HepG2 (cell line): ENCODE data around the gene ZFP36L2. TPM values are rescaled to one million over a fixed set of nuclear protein-coding genes. Genes with fewer than 3 reads are reported as not detected.

Experiments
- CHCHD3 ChIP-seq: sonication (generic); formaldehyde crosslinking; IDR thresholded peaks from 2 replicates; pipeline ENCODE4 v1.8.0; 2022; ENCODE audit warnings: mild to moderate bottlenecking, missing genetic modification reagents, moderate library complexity
- GTF3A ChIP-seq: sonication (generic); formaldehyde crosslinking; conservative IDR thresholded peaks from 2 replicates; pipeline ENCODE4 v1.4.0; 2020; ENCODE audit warnings: mild to moderate bottlenecking, missing genetic modification reagents
- KDM3A ChIP-seq: IDR thresholded peaks from 2 replicates; pipeline ENCODE4 v1.6.1; 2018; ENCODE audit warnings: low read depth, missing compliant biosample characterization
- MIER3 ChIP-seq: IDR thresholded peaks from 2 replicates; pipeline ENCODE4 v1.6.1; 2016; ENCODE audit warnings: missing compliant biosample characterization, borderline replicate concordance
- MTF1 ChIP-seq: sonication (generic); formaldehyde crosslinking; IDR thresholded peaks from 2 replicates; pipeline ENCODE4 v1.5.0; 2020; ENCODE audit warnings: missing genetic modification reagents
- NR2C2 ChIP-seq: sonication (generic); formaldehyde crosslinking; IDR thresholded peaks from 2 replicates; pipeline ENCODE4 v1.4.0; 2020; ENCODE audit warnings: missing genetic modification reagents, mild to moderate bottlenecking, moderate library complexity, borderline replicate concordance
- RARG ChIP-seq: sonication (generic); formaldehyde crosslinking; IDR thresholded peaks from 2 replicates; pipeline ENCODE4 v1.4.0; 2020; ENCODE audit warnings: low read depth, mild to moderate bottlenecking, missing genetic modification reagents
- SUZ12 ChIP-seq: fragments of 150-350 bp; IDR thresholded peaks from 2 replicates; pipeline ENCODE4 v1.6.1; 2014; ENCODE audit warnings: low read depth, low read length
- ZBTB20 ChIP-seq: sonication (generic); formaldehyde crosslinking; IDR thresholded peaks from 2 replicates; pipeline ENCODE4 v1.8.1; 2023; ENCODE audit warnings: missing genetic modification reagents, low read depth, mild to moderate bottlenecking, borderline replicate concordance
- ZC3H13 ChIP-seq: sonication (generic); formaldehyde crosslinking; IDR thresholded peaks from 2 replicates; pipeline ENCODE4 v1.8.1; 2023; ENCODE audit warnings: mild to moderate bottlenecking, missing genetic modification reagents, moderate library complexity
- ZNF24 ChIP-seq: fragments of 450-650 bp; IDR thresholded peaks from 2 replicates; pipeline ENCODE4 v1.6.1; 2017; ENCODE audit warnings: antibody characterized with exemption, mild to moderate bottlenecking
- ZNF496 ChIP-seq: sonication (generic); formaldehyde crosslinking; IDR thresholded peaks from 2 replicates; pipeline ENCODE4 v1.8.1; 2023; ENCODE audit warnings: mild to moderate bottlenecking, moderate library complexity, missing genetic modification reagents; ENCODE audit not compliant: insufficient replicate concordance
- ZNF550 ChIP-seq: sonication (generic); formaldehyde crosslinking; IDR thresholded peaks from 2 replicates; pipeline ENCODE4 v1.4.0; 2020; ENCODE audit warnings: mild to moderate bottlenecking, missing genetic modification reagents, borderline replicate concordance
- ZNF577 ChIP-seq: sonication (generic); formaldehyde crosslinking; IDR thresholded peaks from 2 replicates; pipeline ENCODE4 v1.4.0; 2020; ENCODE audit warnings: mild to moderate bottlenecking, low read depth, missing genetic modification reagents, borderline replicate concordance
- ZNF672 ChIP-seq: sonication (generic); formaldehyde crosslinking; IDR thresholded peaks from 2 replicates; pipeline ENCODE4 v1.8.1; 2022; ENCODE audit warnings: missing genetic modification reagents
- ZNF746 ChIP-seq: sonication (generic); formaldehyde crosslinking; IDR thresholded peaks from 2 replicates; pipeline ENCODE4 v1.8.0; 2022; ENCODE audit warnings: mild to moderate bottlenecking, missing genetic modification reagents
- ZSCAN20 ChIP-seq: sonication (generic); formaldehyde crosslinking; IDR thresholded peaks from 2 replicates; pipeline ENCODE4 v1.4.0; 2020; ENCODE audit warnings: missing genetic modification reagents, mild to moderate bottlenecking, borderline replicate concordance
- polyA plus RNA-seq, 8 experiments: library from polyadenylated mRNA; depleted of rRNA in 3 of 8; stranded (reverse) in 7 of 8; unstranded in 1 of 8; fragments of >200 nt; fragmentation: Illumina TruSeq in 4 of 8; extraction: Trizol in 4 of 8; gene quantifications; 2 replicates each; pipeline versions ENCODE4 v1.2.1 to v1.2.3, GENCODE V29; 2011 to 2016; ENCODE audit warnings: low read depth in 4 of 8, missing spikeins in 1 of 8, mixed read lengths in 1 of 8; ENCODE audit not compliant: insufficient read depth in 1 of 8
- total RNA-seq, 5 experiments: library from RNA; depleted of rRNA; stranded (reverse); fragments of >200 nt; fragmentation: Illumina TruSeq; extraction: Trizol; gene quantifications; 2 replicates each; pipeline ENCODE4 v1.2.3, GENCODE V29; 2016; ENCODE audit warnings: low read depth in 1 of 5
- TF ChIP-seq, protein P1 (sequence below): sonication (generic); formaldehyde crosslinking; IDR thresholded peaks from 2 replicates; pipeline ENCODE4 v1.4.0; 2020; ENCODE audit warnings: low read depth, mild to moderate bottlenecking, missing genetic modification reagents
- TF ChIP-seq, protein P2 (sequence below): sonication (generic); formaldehyde crosslinking; IDR thresholded peaks from 2 replicates; pipeline ENCODE4 v1.9.0; 2022; ENCODE audit warnings: missing genetic modification reagents, mild to moderate bottlenecking, borderline replicate concordance
- TF ChIP-seq, protein P3 (sequence below): IDR thresholded peaks from 2 replicates; pipeline ENCODE4 v1.6.1; 2012; ENCODE audit warnings: inconsistent platforms
- TF ChIP-seq, protein P4 (sequence below): sonication (generic); formaldehyde crosslinking; IDR thresholded peaks from 2 replicates; pipeline ENCODE4 v1.4.0; 2020; ENCODE audit warnings: missing genetic modification reagents

ZFP36L2 gene
- total and polyA plus RNA-seq, 2 of the 13 experiments (the other 11 are each of a cell fraction or from before 2014, with no cell fraction given), result 11.2 to 21.8 TPM

DNA sequence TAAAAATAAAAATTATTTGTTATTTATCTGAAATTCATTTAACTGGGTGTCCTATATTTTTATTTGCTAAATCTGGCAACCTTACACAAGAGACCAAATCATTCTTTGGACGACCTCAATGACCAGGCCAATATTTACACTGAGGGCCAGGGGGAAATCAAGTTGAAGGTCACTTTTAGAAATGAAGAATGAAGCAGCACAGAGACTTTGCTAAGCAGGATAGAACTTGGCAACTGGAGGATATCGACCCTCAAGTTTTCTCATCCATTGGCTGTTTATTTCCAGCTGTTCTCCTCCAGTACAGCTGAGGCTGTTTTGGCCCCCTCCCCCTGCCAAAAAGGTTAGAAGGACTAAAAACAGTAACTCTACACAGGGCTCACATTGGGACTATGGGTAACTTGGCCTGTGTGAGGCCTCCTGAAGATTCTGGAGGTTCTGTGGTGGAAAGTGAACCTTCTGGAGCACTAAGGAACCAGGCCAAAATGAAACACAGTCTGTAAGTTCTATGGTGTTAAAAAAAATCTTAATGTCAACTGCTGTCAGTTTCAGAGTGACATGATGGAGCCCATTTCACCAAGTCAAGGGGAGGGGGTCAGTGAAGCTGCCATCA is 32.2 kb upstream of the ZFP36L2 start (continued):
- TF ChIP-seq ZSCAN20 (CRISPR knock-in tag) (no peak), ZNF672 (CRISPR knock-in tag) (no peak), SUZ12 (no peak), ZC3H13 (CRISPR knock-in tag) (no peak), MTF1 (CRISPR knock-in tag) (no peak), ZBTB20 (CRISPR knock-in tag) (no peak), ZNF746 (CRISPR knock-in tag) (no peak), GTF3A (CRISPR knock-in tag) (no peak), KDM3A (CRISPR knock-in tag) (peak; percentile 78; the same call in 1 of the 2 replicates), RARG (CRISPR knock-in tag) (no peak), ZNF496 (CRISPR knock-in tag) (no peak), CHCHD3 (no peak), MIER3 (CRISPR knock-in tag) (peak; percentile 92; the same call in 1 of the 2 replicates), ZNF24 (no peak; the same call in 1 of the 2 replicates), NR2C2 (peak; percentile 39; the same call in 1 of the 2 replicates), ZNF550 (CRISPR knock-in tag) (no peak), ZNF577 (CRISPR knock-in tag) (no peak)
- TF ChIP-seq, protein P1, sequence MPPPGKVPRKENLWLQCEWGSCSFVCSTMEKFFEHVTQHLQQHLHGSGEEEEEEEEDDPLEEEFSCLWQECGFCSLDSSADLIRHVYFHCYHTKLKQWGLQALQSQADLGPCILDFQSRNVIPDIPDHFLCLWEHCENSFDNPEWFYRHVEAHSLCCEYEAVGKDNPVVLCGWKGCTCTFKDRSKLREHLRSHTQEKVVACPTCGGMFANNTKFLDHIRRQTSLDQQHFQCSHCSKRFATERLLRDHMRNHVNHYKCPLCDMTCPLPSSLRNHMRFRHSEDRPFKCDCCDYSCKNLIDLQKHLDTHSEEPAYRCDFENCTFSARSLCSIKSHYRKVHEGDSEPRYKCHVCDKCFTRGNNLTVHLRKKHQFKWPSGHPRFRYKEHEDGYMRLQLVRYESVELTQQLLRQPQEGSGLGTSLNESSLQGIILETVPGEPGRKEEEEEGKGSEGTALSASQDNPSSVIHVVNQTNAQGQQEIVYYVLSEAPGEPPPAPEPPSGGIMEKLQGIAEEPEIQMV, result no peak
- TF ChIP-seq, protein P2, sequence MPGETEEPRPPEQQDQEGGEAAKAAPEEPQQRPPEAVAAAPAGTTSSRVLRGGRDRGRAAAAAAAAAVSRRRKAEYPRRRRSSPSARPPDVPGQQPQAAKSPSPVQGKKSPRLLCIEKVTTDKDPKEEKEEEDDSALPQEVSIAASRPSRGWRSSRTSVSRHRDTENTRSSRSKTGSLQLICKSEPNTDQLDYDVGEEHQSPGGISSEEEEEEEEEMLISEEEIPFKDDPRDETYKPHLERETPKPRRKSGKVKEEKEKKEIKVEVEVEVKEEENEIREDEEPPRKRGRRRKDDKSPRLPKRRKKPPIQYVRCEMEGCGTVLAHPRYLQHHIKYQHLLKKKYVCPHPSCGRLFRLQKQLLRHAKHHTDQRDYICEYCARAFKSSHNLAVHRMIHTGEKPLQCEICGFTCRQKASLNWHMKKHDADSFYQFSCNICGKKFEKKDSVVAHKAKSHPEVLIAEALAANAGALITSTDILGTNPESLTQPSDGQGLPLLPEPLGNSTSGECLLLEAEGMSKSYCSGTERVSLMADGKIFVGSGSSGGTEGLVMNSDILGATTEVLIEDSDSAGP (CRISPR knock-in tag), result no peak
- TF ChIP-seq, protein P3, sequence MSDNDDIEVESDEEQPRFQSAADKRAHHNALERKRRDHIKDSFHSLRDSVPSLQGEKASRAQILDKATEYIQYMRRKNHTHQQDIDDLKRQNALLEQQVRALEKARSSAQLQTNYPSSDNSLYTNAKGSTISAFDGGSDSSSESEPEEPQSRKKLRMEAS, result peak; percentile 44; the same call in 1 of the 2 replicates
- TF ChIP-seq, protein P4, sequence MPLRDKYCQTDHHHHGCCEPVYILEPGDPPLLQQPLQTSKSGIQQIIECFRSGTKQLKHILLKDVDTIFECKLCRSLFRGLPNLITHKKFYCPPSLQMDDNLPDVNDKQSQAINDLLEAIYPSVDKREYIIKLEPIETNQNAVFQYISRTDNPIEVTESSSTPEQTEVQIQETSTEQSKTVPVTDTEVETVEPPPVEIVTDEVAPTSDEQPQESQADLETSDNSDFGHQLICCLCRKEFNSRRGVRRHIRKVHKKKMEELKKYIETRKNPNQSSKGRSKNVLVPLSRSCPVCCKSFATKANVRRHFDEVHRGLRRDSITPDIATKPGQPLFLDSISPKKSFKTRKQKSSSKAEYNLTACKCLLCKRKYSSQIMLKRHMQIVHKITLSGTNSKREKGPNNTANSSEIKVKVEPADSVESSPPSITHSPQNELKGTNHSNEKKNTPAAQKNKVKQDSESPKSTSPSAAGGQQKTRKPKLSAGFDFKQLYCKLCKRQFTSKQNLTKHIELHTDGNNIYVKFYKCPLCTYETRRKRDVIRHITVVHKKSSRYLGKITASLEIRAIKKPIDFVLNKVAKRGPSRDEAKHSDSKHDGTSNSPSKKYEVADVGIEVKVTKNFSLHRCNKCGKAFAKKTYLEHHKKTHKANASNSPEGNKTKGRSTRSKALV (CRISPR knock-in tag), result no peak
